Neural crest cell (in vitro differentiated cells): ENCODE data around the gene RGS7. TPM values are rescaled to one million over a fixed set of nuclear protein-coding genes. Genes with fewer than 3 reads are reported as not detected.
"Not testable (repeated sequence)": the region's sequence is repeated elsewhere in the genome, so short reads cannot be mapped to it uniquely, and the experiment has no call there.

Experiments used
- DNase-seq: peaks from one replicate; pipeline ENCODE4 v3.0.0; 2021; ENCODE audit warnings: low read depth, mixed read lengths, low spot score
- H3K27ac Mint-ChIP-seq: one replicate; pipeline ENCODE4 v1.8.0; 2021; ENCODE audit warnings: mild to moderate bottlenecking, mixed read lengths; ENCODE audit not compliant: unreplicated experiment
- H3K27me3 Mint-ChIP-seq: 2 replicates; pipeline ENCODE4 v1.8.0; 2021; ENCODE audit warnings: low read depth, mild to moderate bottlenecking, mixed read lengths
- H3K36me3 Mint-ChIP-seq: 2 replicates; pipeline ENCODE4 v1.8.0; 2021; ENCODE audit warnings: low read depth, mild to moderate bottlenecking, mixed read lengths
- H3K4me1 Mint-ChIP-seq: 2 replicates; pipeline ENCODE4 v1.8.0; 2021; ENCODE audit warnings: mixed read lengths
- H3K4me3 Mint-ChIP-seq: one replicate; pipeline ENCODE4 v1.8.0; 2021; ENCODE audit warnings: mild to moderate bottlenecking, mixed read lengths
- H3K9me3 Mint-ChIP-seq: 2 replicates; pipeline ENCODE4 v1.8.0; 2021; ENCODE audit warnings: mixed read lengths
- total RNA-seq: library from RNA; stranded (reverse); gene quantifications from 2 replicates; pipeline ENCODE4 v1.2.1, GENCODE V29; 2021
- TF ChIP-seq, protein P1 (sequence below): fragments of 200-600 bp; sonication (generic); conservative IDR thresholded peaks from 2 replicates; pipeline ENCODE4 v1.5.0; 2021; ENCODE audit warnings: antibody characterized with exemption, mild to moderate bottlenecking

The RGS7 gene
- total RNA-seq, 1 donor from 2014 or later: 0.65 TPM

DNA sequence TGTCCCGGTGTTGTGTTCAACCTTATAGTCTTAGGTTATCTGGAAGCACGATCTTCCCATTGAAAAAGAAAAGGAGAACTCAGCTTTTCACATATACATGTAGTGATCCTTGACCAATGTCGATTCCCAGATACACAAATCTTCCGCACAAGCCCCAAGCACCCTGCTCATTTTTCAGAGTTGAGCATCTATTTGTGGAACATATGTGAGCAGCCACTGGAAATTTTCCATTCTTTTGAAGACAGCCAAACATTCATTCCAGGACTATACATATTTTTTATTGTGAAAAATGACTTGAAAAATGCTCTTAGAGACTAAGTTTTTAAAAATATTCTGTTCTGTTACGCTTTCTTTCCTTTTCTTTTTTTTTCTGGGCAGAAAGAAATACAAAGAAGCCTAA is 371.9 kb downstream of the RGS7 start:
- no peaks in the 10 kb centered on the region for H3K9me3 Mint-ChIP-seq
- H3K36me3 Mint-ChIP-seq: no peaks in the 10 kb centered on the region

GRCh38 chr1:240980342-240980741 is 376.7 kb downstream of the RGS7 start:
- H3K4me1 Mint-ChIP-seq: no peaks in the 10 kb centered on the region
- H3K4me3 Mint-ChIP-seq: no peak overlapping the region
- H3K27ac Mint-ChIP-seq: no peak overlapping the region

More for the DNA sequence above, 371.9 kb downstream of the RGS7 start:
- Mint-ChIP-seq H3K27me3 (no peaks in the 10 kb centered on the region), H3K4me1 (no peaks in the 10 kb centered on the region), H3K4me3 (no peak overlapping the region), H3K27ac (no peak overlapping the region)
- DNase-seq: no peak
- TF ChIP-seq, protein P1, sequence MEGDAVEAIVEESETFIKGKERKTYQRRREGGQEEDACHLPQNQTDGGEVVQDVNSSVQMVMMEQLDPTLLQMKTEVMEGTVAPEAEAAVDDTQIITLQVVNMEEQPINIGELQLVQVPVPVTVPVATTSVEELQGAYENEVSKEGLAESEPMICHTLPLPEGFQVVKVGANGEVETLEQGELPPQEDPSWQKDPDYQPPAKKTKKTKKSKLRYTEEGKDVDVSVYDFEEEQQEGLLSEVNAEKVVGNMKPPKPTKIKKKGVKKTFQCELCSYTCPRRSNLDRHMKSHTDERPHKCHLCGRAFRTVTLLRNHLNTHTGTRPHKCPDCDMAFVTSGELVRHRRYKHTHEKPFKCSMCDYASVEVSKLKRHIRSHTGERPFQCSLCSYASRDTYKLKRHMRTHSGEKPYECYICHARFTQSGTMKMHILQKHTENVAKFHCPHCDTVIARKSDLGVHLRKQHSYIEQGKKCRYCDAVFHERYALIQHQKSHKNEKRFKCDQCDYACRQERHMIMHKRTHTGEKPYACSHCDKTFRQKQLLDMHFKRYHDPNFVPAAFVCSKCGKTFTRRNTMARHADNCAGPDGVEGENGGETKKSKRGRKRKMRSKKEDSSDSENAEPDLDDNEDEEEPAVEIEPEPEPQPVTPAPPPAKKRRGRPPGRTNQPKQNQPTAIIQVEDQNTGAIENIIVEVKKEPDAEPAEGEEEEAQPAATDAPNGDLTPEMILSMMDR: no peak

GRCh38 chr1:240976685-240977084 is 380.3 kb downstream of the RGS7 start:
- Mint-ChIP-seq H3K4me3 (no peak overlapping the region), H3K36me3 (no peaks in the 10 kb centered on the region), H3K9me3 (peaks cover 5% of the 10 kb centered on the region), H3K27me3 (no peaks in the 10 kb centered on the region), H3K27ac (no peak overlapping the region), H3K4me1 (no peaks in the 10 kb centered on the region)
- TF ChIP-seq, protein P1: no peak
- DNase-seq: no peak

More at GRCh38 chr1:240980342-240980741, 376.7 kb downstream of the RGS7 start:
- H3K9me3 Mint-ChIP-seq: peaks cover 3% of the 10 kb centered on the region
- DNase-seq: no peak
- TF ChIP-seq, protein P1: no peak
- H3K27me3 Mint-ChIP-seq: no peaks in the 10 kb centered on the region
- H3K36me3 Mint-ChIP-seq: no peaks in the 10 kb centered on the region

DNA sequence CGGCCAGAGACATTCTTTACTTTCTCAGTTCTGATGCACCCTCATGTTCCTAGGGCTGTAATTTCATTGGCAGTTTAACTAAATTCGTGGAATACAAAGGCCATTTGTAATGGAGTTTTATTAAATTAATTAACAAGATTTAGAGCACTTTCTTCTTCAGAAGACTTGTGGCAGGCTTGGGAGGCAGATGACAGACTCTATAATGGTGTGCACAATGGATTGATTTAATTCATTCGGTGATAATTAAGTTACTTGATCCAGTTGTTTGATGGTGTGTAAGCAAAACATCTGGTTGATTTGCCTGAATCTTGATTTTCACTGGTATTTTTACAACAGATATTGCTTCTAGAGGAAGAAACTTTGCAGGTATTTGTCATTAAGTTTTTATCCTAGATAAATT is 383.1 kb downstream of the RGS7 start:
- Mint-ChIP-seq H3K27ac (no peak overlapping the region), H3K4me3 (no peak overlapping the region), H3K4me1 (no peaks in the 10 kb centered on the region), H3K27me3 (no peaks in the 10 kb centered on the region), H3K36me3 (no peaks in the 10 kb centered on the region), H3K9me3 (peaks cover 5% of the 10 kb centered on the region)
- TF ChIP-seq, protein P1: no peak
- DNase-seq: no peak

- not testable (repeated sequence) for H3K27ac Mint-ChIP-seq, H3K9me3 Mint-ChIP-seq, DNase-seq, H3K4me1 Mint-ChIP-seq, H3K36me3 Mint-ChIP-seq, H3K27me3 Mint-ChIP-seq, H3K4me3 Mint-ChIP-seq
Observed at GRCh38 chr1:240972059-240972458, 384.9 kb downstream of the RGS7 start.

DNA sequence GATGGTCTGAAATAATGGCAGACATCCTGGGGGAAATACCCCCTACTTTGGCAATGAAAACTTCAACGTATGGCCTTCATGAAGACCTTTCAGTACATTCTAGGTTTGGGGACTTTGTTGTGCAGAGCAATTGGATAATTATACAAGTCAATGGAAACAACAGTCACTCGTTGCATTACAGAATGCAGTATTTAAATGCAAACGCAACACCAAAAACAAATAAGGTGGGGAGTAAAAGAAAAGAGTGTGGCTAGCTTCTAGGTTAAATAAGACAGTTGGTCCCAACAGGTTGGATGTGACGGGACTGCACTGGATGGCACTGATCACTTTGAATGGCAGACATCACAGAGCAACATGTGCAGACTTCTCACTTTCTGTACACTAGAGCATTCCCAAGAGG is 386.8 kb downstream of the RGS7 start:
- TF ChIP-seq, protein P1: no peak
- Mint-ChIP-seq H3K4me1 (no peaks in the 10 kb centered on the region), H3K27me3 (no peaks in the 10 kb centered on the region), H3K9me3 (peaks cover 2% of the 10 kb centered on the region), H3K4me3 (no peak overlapping the region), H3K36me3 (no peaks in the 10 kb centered on the region), H3K27ac (no peak overlapping the region)
- no peak for DNase-seq
